Mammary epithelial cell (primary cell): Measurements from ENCODE around the gene SEMA5A.

Source experiments
- EZH2 ChIP-seq: IDR thresholded peaks from 2 replicates; pipeline ENCODE4 v1.6.1; 2012; ENCODE audit warnings: low read length, inconsistent platforms, borderline replicate concordance
- TF ChIP-seq, protein P1 (sequence below), 2 donors: IDR thresholded peaks in 1 of 2; conservative IDR thresholded peaks in 1 of 2; 2 replicates each; pipeline ENCODE4 v1.5.1; 2011 to 2012; ENCODE audit warnings: inconsistent platforms in 2 of 2, low read length in 2 of 2, mild to moderate bottlenecking in 2 of 2, control low read depth in 1 of 2, low read depth in 1 of 2; ENCODE audit not compliant: insufficient read depth in 1 of 2; ENCODE audit errors: extremely low read depth in 1 of 2

DNA sequence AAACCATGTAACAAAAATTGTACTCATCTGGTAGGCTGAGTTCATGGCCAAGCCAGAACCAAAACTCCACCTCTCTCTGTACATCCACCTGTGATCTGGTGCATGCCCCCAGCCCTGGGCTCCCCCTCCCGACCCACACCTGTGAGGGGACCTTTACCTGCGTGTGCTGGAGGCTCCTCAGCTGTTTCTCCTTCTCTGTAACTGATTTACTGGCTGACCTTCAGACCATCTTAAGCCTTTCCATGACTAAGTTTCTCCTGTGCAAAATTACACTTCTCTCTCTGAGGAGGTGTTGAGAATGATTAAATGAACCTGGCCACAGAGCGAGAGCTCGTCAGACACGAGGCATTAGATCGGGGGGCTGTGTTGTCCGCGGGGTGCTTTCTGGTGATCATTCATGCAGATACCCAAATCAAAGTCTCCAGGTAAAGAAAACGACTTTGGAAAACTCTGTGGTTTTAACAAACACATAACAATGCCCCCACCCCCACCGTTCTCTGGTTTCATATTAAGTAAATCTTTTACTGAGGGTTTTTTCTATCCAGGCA lies 136.4 kb downstream of the SEMA5A start:
- TF ChIP-seq, protein P1, sequence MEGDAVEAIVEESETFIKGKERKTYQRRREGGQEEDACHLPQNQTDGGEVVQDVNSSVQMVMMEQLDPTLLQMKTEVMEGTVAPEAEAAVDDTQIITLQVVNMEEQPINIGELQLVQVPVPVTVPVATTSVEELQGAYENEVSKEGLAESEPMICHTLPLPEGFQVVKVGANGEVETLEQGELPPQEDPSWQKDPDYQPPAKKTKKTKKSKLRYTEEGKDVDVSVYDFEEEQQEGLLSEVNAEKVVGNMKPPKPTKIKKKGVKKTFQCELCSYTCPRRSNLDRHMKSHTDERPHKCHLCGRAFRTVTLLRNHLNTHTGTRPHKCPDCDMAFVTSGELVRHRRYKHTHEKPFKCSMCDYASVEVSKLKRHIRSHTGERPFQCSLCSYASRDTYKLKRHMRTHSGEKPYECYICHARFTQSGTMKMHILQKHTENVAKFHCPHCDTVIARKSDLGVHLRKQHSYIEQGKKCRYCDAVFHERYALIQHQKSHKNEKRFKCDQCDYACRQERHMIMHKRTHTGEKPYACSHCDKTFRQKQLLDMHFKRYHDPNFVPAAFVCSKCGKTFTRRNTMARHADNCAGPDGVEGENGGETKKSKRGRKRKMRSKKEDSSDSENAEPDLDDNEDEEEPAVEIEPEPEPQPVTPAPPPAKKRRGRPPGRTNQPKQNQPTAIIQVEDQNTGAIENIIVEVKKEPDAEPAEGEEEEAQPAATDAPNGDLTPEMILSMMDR (conservative IDR thresholded peaks at IDR 0.05 in 1 of 2, IDR thresholded peaks at IDR 0.05 in 1 of 2; ENCODE audit: extremely low read depth in 1 of 2, insufficient read depth in 1 of 2, low read depth in 1 of 2, low read length in 2 of 2): no peak
- no peak for TF ChIP-seq EZH2
